Activated CD8-positive, alpha-beta memory T cell treated with anti-CD3 and anti-CD28 coated beads, Interleukin-2, amount 50 U/mL, for 24 hours (primary cell): ENCODE measurements around the gene PIK3CB.
"Not testable (repeated sequence)": the region's sequence is repeated elsewhere in the genome, so short reads cannot be mapped to it uniquely, and the experiment has no call there.

Source experiments
- DNase-seq: peaks from one replicate; pipeline ENCODE4 v3.0.0-alpha.2; 2020; ENCODE audit errors: extremely low read depth

Gene PIK3CB

GRCh38 chr3:138609898-138610266 lies 224.8 kb downstream of the PIK3CB start:
- DNase-seq = no peak

- DNase-seq = peak; percentile 33
Observed at GRCh38 chr3:138608322-138609135, 226.2 kb downstream of the PIK3CB start, which contains the start of gene FAIM. Gene FAIM, plus strand, starts transcription at chr3:138608771. Its CDS starts 10,956 bp downstream, at chr3:138619727.

GRCh38 chr3:138604106-138604595 lies 230.6 kb downstream of the PIK3CB start:
- not testable (repeated sequence) for DNase-seq
